HepG2 (cell line): Measurements from ENCODE around the gene TRIM10. TPM values are rescaled to one million over a fixed set of nuclear protein-coding genes. Genes with fewer than 3 reads are reported as not detected.
A peak's percentile ranks its signal among the peaks of the same experiment; 100 is the strongest.

Source experiments
- RFX1 ChIP-seq: fragments of 450-650 bp; IDR thresholded peaks from 2 replicates; pipeline ENCODE4 v1.6.1; 2017
- SCMH1 ChIP-seq: sonication (generic); formaldehyde crosslinking; IDR thresholded peaks from 2 replicates; pipeline ENCODE4 v1.9.0; 2021; ENCODE audit warnings: missing genetic modification reagents, mild to moderate bottlenecking, borderline replicate concordance
- TOPORS ChIP-seq: sonication (generic); formaldehyde crosslinking; IDR thresholded peaks from 2 replicates; pipeline ENCODE4 v1.8.0; 2023; ENCODE audit warnings: mild to moderate bottlenecking, missing genetic modification reagents
- WIZ ChIP-seq: sonication (generic); formaldehyde crosslinking; IDR thresholded peaks from 2 replicates; pipeline ENCODE4 v1.5.1; 2020; ENCODE audit warnings: mild to moderate bottlenecking, missing genetic modification reagents
- ZNF468 ChIP-seq: sonication (generic); formaldehyde crosslinking; IDR thresholded peaks from 2 replicates; pipeline ENCODE4 v1.8.0; 2022; ENCODE audit warnings: mild to moderate bottlenecking, moderate library complexity, missing genetic modification reagents
- ZNF484 ChIP-seq: sonication (generic); formaldehyde crosslinking; IDR thresholded peaks from 2 replicates; pipeline ENCODE4 v1.5.1; 2020; ENCODE audit warnings: mild to moderate bottlenecking, low read depth, missing genetic modification reagents, borderline replicate concordance
- ZNF788 ChIP-seq: sonication (generic); formaldehyde crosslinking; IDR thresholded peaks from 2 replicates; pipeline ENCODE4 v1.5.0; 2020; ENCODE audit warnings: mild to moderate bottlenecking, missing genetic modification reagents, borderline replicate concordance
- ZNF839 ChIP-seq: sonication (generic); formaldehyde crosslinking; IDR thresholded peaks from 2 replicates; pipeline ENCODE4 v1.4.0; 2020; ENCODE audit warnings: missing genetic modification reagents, mild to moderate bottlenecking, borderline replicate concordance
- polyA plus RNA-seq, 8 experiments: library from polyadenylated mRNA; depleted of rRNA in 3 of 8; stranded (reverse) in 7 of 8; unstranded in 1 of 8; fragments of >200 nt; fragmentation: Illumina TruSeq in 4 of 8; extraction: Trizol in 4 of 8; gene quantifications; 2 replicates each; pipeline versions ENCODE4 v1.2.1 to v1.2.3, GENCODE V29; 2011 to 2016; ENCODE audit warnings: low read depth in 4 of 8, missing spikeins in 1 of 8, mixed read lengths in 1 of 8; ENCODE audit not compliant: insufficient read depth in 1 of 8
- total RNA-seq, 5 experiments: library from RNA; depleted of rRNA; stranded (reverse); fragments of >200 nt; fragmentation: Illumina TruSeq; extraction: Trizol; gene quantifications; 2 replicates each; pipeline ENCODE4 v1.2.3, GENCODE V29; 2016; ENCODE audit warnings: low read depth in 1 of 5
- TF ChIP-seq, protein P1 (sequence below): IDR thresholded peaks from 2 replicates; pipeline ENCODE4 v1.6.1; 2016
- TF ChIP-seq, protein P2 (sequence below): IDR thresholded peaks from 2 replicates; pipeline ENCODE4 v1.6.1; 2016; ENCODE audit warnings: mild to moderate bottlenecking
- TF ChIP-seq, protein P3 (sequence below): sonication (generic); formaldehyde crosslinking; IDR thresholded peaks from 2 replicates; pipeline ENCODE4 v1.5.0; 2020; ENCODE audit warnings: missing genetic modification reagents
- TF ChIP-seq, protein P4 (sequence below), 2 experiments: fragments of 450-650 bp in 1 of 2; sonication (generic) in 1 of 2; formaldehyde crosslinking in 1 of 2; IDR thresholded peaks; 2 replicates each; pipeline versions ENCODE4 v1.6.1 to v1.8.0; 2016 to 2022; ENCODE audit warnings: antibody characterized with exemption in 1 of 2, mild to moderate bottlenecking in 1 of 2, missing genetic modification reagents in 1 of 2
- TF ChIP-seq, protein P5 (sequence below): IDR thresholded peaks from 2 replicates; pipeline ENCODE4 v1.6.1; 2016; ENCODE audit warnings: mild to moderate bottlenecking, missing biosample characterization, missing genetic modification reagents

TRIM10 gene
- total and polyA plus RNA-seq, 2 of the 13 experiments (the other 11 are each of a cell fraction or from before 2014, with no cell fraction given) = 4.1 to 6.8 TPM

DNA sequence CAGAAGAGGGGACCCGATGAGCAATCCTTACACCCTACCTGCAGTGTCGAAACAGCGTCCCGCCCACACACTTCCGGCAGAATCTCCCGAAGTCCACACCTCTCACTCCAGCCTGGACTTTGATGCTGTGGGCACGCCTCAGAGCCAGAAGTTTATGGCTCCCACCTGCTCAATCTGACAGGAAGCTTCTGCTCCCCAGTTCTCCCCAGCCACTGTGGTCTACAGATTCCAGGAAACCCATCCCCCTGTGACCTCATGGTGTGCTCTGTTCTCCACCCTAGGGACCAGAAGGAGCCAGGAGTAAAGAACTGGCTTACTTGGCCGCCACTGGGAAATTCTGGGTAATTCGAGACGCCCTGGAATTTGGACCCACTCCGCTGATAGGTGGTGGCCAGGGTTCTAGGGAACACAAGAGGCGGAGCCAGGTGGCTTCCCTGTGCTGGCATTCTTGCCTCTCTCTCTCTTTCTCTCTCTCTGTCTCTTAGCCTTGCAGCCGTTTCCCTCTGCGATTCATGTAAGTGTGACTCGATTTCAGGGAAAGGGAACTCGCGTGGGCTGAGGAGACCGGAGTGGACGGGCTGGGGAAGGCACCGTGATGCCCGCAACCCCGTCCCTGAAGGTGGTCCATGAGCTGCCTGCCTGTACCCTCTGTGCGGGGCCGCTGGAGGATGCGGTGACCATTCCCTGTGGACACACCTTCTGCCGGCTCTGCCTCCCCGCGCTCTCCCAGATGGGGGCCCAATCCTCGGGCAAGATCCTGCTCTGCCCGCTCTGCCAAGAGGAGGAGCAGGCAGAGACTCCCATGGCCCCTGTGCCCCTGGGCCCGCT is 2.3 kb upstream of the TRIM10 start, which contains the start of gene TRIM15 (continued):
- TF ChIP-seq, protein P1, sequence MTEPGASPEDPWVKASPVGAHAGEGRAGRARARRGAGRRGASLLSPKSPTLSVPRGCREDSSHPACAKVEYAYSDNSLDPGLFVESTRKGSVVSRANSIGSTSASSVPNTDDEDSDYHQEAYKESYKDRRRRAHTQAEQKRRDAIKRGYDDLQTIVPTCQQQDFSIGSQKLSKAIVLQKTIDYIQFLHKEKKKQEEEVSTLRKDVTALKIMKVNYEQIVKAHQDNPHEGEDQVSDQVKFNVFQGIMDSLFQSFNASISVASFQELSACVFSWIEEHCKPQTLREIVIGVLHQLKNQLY (CRISPR knock-in tag) = 0 out of 2 replicates have a peak, but pooled peaks have one; percentile 6
- TF ChIP-seq RFX1 (no peak), TOPORS (CRISPR knock-in tag) (peak; percentile 79; the same call in 1 of the 2 replicates), ZNF468 (CRISPR knock-in tag) (no peak), ZNF484 (CRISPR knock-in tag) (no peak; the same call in 1 of the 2 replicates), ZNF788 (CRISPR knock-in tag) (peak; percentile 59; the same call in 1 of the 2 replicates), ZNF839 (CRISPR knock-in tag) (0 out of 2 replicates have a peak, but pooled peaks have one; percentile 36), WIZ (CRISPR knock-in tag) (no peak), SCMH1 (CRISPR knock-in tag) (no peak)
- TF ChIP-seq, protein P2, sequence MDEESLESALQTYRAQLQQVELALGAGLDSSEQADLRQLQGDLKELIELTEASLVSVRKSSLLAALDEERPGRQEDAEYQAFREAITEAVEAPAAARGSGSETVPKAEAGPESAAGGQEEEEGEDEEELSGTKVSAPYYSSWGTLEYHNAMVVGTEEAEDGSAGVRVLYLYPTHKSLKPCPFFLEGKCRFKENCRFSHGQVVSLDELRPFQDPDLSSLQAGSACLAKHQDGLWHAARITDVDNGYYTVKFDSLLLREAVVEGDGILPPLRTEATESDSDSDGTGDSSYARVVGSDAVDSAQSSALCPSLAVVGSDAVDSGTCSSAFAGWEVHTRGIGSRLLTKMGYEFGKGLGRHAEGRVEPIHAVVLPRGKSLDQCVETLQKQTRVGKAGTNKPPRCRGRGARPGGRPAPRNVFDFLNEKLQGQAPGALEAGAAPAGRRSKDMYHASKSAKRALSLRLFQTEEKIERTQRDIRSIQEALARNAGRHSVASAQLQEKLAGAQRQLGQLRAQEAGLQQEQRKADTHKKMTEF (CRISPR knock-in tag) = peak; percentile 81
- TF ChIP-seq, protein P3, sequence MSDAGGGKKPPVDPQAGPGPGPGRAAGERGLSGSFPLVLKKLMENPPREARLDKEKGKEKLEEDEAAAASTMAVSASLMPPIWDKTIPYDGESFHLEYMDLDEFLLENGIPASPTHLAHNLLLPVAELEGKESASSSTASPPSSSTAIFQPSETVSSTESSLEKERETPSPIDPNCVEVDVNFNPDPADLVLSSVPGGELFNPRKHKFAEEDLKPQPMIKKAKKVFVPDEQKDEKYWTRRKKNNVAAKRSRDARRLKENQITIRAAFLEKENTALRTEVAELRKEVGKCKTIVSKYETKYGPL (CRISPR knock-in tag) = 0 out of 2 replicates have a peak, but pooled peaks have one; percentile 41
- TF ChIP-seq, protein P4, sequence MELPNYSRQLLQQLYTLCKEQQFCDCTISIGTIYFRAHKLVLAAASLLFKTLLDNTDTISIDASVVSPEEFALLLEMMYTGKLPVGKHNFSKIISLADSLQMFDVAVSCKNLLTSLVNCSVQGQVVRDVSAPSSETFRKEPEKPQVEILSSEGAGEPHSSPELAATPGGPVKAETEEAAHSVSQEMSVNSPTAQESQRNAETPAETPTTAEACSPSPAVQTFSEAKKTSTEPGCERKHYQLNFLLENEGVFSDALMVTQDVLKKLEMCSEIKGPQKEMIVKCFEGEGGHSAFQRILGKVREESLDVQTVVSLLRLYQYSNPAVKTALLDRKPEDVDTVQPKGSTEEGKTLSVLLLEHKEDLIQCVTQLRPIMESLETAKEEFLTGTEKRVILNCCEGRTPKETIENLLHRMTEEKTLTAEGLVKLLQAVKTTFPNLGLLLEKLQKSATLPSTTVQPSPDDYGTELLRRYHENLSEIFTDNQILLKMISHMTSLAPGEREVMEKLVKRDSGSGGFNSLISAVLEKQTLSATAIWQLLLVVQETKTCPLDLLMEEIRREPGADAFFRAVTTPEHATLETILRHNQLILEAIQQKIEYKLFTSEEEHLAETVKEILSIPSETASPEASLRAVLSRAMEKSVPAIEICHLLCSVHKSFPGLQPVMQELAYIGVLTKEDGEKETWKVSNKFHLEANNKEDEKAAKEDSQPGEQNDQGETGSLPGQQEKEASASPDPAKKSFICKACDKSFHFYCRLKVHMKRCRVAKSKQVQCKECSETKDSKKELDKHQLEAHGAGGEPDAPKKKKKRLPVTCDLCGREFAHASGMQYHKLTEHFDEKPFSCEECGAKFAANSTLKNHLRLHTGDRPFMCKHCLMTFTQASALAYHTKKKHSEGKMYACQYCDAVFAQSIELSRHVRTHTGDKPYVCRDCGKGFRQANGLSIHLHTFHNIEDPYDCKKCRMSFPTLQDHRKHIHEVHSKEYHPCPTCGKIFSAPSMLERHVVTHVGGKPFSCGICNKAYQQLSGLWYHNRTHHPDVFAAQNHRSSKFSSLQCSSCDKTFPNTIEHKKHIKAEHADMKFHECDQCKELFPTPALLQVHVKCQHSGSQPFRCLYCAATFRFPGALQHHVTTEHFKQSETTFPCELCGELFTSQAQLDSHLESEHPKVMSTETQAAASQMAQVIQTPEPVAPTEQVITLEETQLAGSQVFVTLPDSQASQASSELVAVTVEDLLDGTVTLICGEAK (IDR thresholded peaks at IDR 0.05) = no peak
- TF ChIP-seq, protein P4 (CRISPR knock-in tag; IDR thresholded peaks at IDR 0.05) = peak; percentile 87
- TF ChIP-seq, protein P5, sequence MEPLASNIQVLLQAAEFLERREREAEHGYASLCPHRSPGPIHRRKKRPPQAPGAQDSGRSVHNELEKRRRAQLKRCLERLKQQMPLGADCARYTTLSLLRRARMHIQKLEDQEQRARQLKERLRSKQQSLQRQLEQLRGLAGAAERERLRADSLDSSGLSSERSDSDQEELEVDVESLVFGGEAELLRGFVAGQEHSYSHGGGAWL (CRISPR knock-in tag) = no peak
